HG03342 (cell line): ENCODE measurements around the gene C2CD5.
"Not testable (repeated sequence)": the region's sequence is repeated elsewhere in the genome, so short reads cannot be mapped to it uniquely, and the experiment has no call there.

Source experiments
- ATAC-seq: cut with Tn5 transposase; IDR thresholded peaks from one replicate; pipeline ENCODE4 v1.9.1; 2021; ENCODE audit warnings: mild to moderate bottlenecking, moderate library complexity; ENCODE audit not compliant: unreplicated experiment

C2CD5 gene

GRCh38 chr12:22536346-22536945 lies 7.9 kb downstream of the C2CD5 start:
- ATAC-seq: no peak

- no peak for ATAC-seq
These were observed 8.9 kb downstream of the C2CD5 start for GRCh38 chr12:22535478-22535877.

GRCh38 chr12:22535038-22535437 lies 9.3 kb downstream of the C2CD5 start:
- no peak for ATAC-seq

GRCh38 chr12:22533155-22533554 lies 11.2 kb downstream of the C2CD5 start:
- no peak for ATAC-seq

- no peak for ATAC-seq
These were observed 12.0 kb downstream of the C2CD5 start for GRCh38 chr12:22532317-22532716.

GRCh38 chr12:22531205-22531604 lies 13.1 kb downstream of the C2CD5 start:
- ATAC-seq: no peak

GRCh38 chr12:22529281-22530060 lies 14.9 kb downstream of the C2CD5 start:
- peak; percentile 90 for ATAC-seq

- ATAC-seq: no peak
These were observed 16.3 kb downstream of the C2CD5 start for GRCh38 chr12:22527999-22528398.

- no peak for ATAC-seq
These were observed 17.5 kb downstream of the C2CD5 start for GRCh38 chr12:22526836-22527235.

GRCh38 chr12:22525426-22525825 lies 18.9 kb downstream of the C2CD5 start:
- ATAC-seq: no peak

- no peak for ATAC-seq
These were observed 25.3 kb downstream of the C2CD5 start for GRCh38 chr12:22518998-22519397.

- no peak for ATAC-seq
These were observed 26.2 kb downstream of the C2CD5 start for GRCh38 chr12:22518060-22518719.

- ATAC-seq: no peak
These were observed 29.5 kb downstream of the C2CD5 start for GRCh38 chr12:22514875-22515274.

GRCh38 chr12:22505826-22506225 lies 38.5 kb downstream of the C2CD5 start:
- ATAC-seq: no peak

- no peak for ATAC-seq
These were observed 44.2 kb downstream of the C2CD5 start for GRCh38 chr12:22500100-22500499.

GRCh38 chr12:22499445-22499844 lies 44.9 kb downstream of the C2CD5 start:
- ATAC-seq: no peak

GRCh38 chr12:22494319-22494718 lies 50.0 kb downstream of the C2CD5 start:
- ATAC-seq: no peak

- ATAC-seq: no peak
These were observed 53.3 kb downstream of the C2CD5 start for GRCh38 chr12:22491034-22491433.

- no peak for ATAC-seq
These were observed 55.9 kb downstream of the C2CD5 start for GRCh38 chr12:22488478-22488877.

GRCh38 chr12:22487683-22488082 lies 56.7 kb downstream of the C2CD5 start:
- not testable (repeated sequence) for ATAC-seq

GRCh38 chr12:22481547-22482104 lies 62.7 kb downstream of the C2CD5 start:
- ATAC-seq: no peak

- ATAC-seq: not testable (repeated sequence)
These were observed 63.5 kb downstream of the C2CD5 start for GRCh38 chr12:22480814-22481213.
